Liver (tissue), 9 donors: ENCODE data around the gene TIAM2. TPM values are rescaled to one million over a fixed set of nuclear protein-coding genes. Genes with fewer than 3 reads are reported as not detected.

Experiments used
- DNase-seq: peaks from one replicate; pipeline ENCODE4 v3.0.0-alpha.2; 2017; ENCODE audit warnings: low spot score
- H3K27ac ChIP-seq, 2 donors: one replicate each; pipeline ENCODE4 v1.7.0; 2013; ENCODE audit warnings: inconsistent platforms in 2 of 2, low read length in 2 of 2, control low read depth in 1 of 2, low read depth in 1 of 2, mild to moderate bottlenecking in 1 of 2
- H3K27me3 ChIP-seq, 4 donors: one replicate each; pipeline versions ENCODE4 v1.6.1 to v1.7.0; 2013; ENCODE audit warnings: low read length in 3 of 4, inconsistent platforms in 1 of 4, mild to moderate bottlenecking in 1 of 4, moderate library complexity in 1 of 4; ENCODE audit not compliant: control insufficient read depth in 4 of 4, insufficient read depth in 4 of 4
- H3K36me3 ChIP-seq, 4 donors: one replicate each; pipeline versions ENCODE4 v1.6.1 to v1.7.0; 2013; ENCODE audit warnings: low read length in 3 of 4, mild to moderate bottlenecking in 3 of 4, low read depth in 1 of 4, moderate library complexity in 1 of 4; ENCODE audit not compliant: control insufficient read depth in 4 of 4, insufficient read depth in 3 of 4
- H3K4me1 ChIP-seq, 4 donors: one replicate each; pipeline versions ENCODE4 v1.6.1 to v1.7.0; 2013; ENCODE audit warnings: low read length in 3 of 4, mild to moderate bottlenecking in 3 of 4, moderate library complexity in 1 of 4; ENCODE audit not compliant: control insufficient read depth in 4 of 4, insufficient read depth in 4 of 4
- H3K4me3 ChIP-seq, 3 donors: one replicate each; pipeline versions ENCODE4 v1.6.1 to v1.7.0; 2013; ENCODE audit warnings: low read length in 3 of 3, control low read depth in 1 of 3, low read depth in 1 of 3, mild to moderate bottlenecking in 1 of 3
- H3K9ac ChIP-seq, 2 donors: one replicate each; pipeline ENCODE4 v1.7.0; 2013; ENCODE audit warnings: low read length in 2 of 2, mild to moderate bottlenecking in 2 of 2, moderate library complexity in 2 of 2, control low read depth in 1 of 2, low read depth in 1 of 2
- H3K9me3 ChIP-seq, 4 donors: one replicate each; pipeline versions ENCODE4 v1.6.1 to v1.7.0; 2013; ENCODE audit warnings: low read length in 3 of 4; ENCODE audit not compliant: control insufficient read depth in 4 of 4
- ATF3 ChIP-seq: IDR thresholded peaks from 2 replicates; pipeline ENCODE4 v1.6.1; 2016; ENCODE audit warnings: antibody characterized with exemption
- CTCF ChIP-seq: fragments of 150-350 bp; IDR thresholded peaks from 2 replicates; pipeline ENCODE4 v1.5.1; 2017; ENCODE audit warnings: improper control_type of control experiment, low read depth, low read length; ENCODE audit not compliant: missing input control
- GABPA ChIP-seq, 2 donors: IDR thresholded peaks in 1 of 2; conservative IDR thresholded peaks in 1 of 2; 2 replicates each; pipeline ENCODE4 v1.6.1; 2016; ENCODE audit warnings: antibody characterized with exemption in 2 of 2, mild to moderate bottlenecking in 1 of 2, moderate library complexity in 1 of 2
- HNF4G ChIP-seq: IDR thresholded peaks from 2 replicates; pipeline ENCODE4 v1.6.1; 2016; ENCODE audit warnings: antibody characterized with exemption
- JUND ChIP-seq, 2 donors: IDR thresholded peaks; 2 replicates each; pipeline ENCODE4 v1.6.1; 2016; ENCODE audit warnings: antibody characterized with exemption in 2 of 2
- NR2F2 ChIP-seq: IDR thresholded peaks from 2 replicates; pipeline ENCODE4 v1.6.1; 2016; ENCODE audit warnings: antibody characterized with exemption
- REST ChIP-seq: IDR thresholded peaks from 2 replicates; pipeline ENCODE4 v1.6.1; 2016; ENCODE audit warnings: antibody characterized with exemption, mild to moderate bottlenecking
- RXRA ChIP-seq, 2 donors: IDR thresholded peaks; 2 replicates each; pipeline ENCODE4 v1.6.1; 2017 to 2018; ENCODE audit warnings: antibody characterized with exemption in 2 of 2, mild to moderate bottlenecking in 1 of 2
- ZBTB33 ChIP-seq: IDR thresholded peaks from 2 replicates; pipeline ENCODE4 v1.6.1; 2016; ENCODE audit warnings: antibody characterized with exemption
- WGBS: extraction: QIAGEN DNeasy Blood & Tissue Kit; methylation state at CpG from one replicate; pipeline ENCODE4 v1.1.7; 2013; 5-methylcytosine and 5-hydroxymethylcytosine counted together
- polyA plus RNA-seq, 2 donors: library from polyadenylated mRNA; stranded (reverse) in 1 of 2; unstranded in 1 of 2; fragments of 200-250 nt in 1 of 2; fragments of >200 nt in 1 of 2; fragmentation: Nextera tagmentation in 1 of 2; extraction: Ambion mirVana in 1 of 2; gene quantifications; one replicate each; pipeline versions ENCODE4 v1.2.1 to v1.2.3, GENCODE V29; 2013 to 2015
- total RNA-seq, 2 donors: library from RNA; depleted of rRNA; stranded (reverse); fragments of >200 nt; gene quantifications; one replicate each; pipeline ENCODE4 v1.2.3, GENCODE V29; 2014
- donor health status: healthy.
- donor health status: healthy.
- donor health status: healthy.
- donor health status: healthy.
- donor health status: healthy.

The TIAM2 gene
- total and polyA plus RNA-seq, 4 donors = 0.62 to 3.7 (median 2.4) TPM

GRCh38 chr6:155246825-155247224 lies 251.7 kb downstream of the TIAM2 start (continued):
- no peak for TF ChIP-seq REST
- TF ChIP-seq NR2F2 = no peak
- TF ChIP-seq RXRA (IDR thresholded peaks at IDR 0.05) = no peak

- DNase-seq = no peak
- Histone ChIP-seq H3K9ac (no peak overlapping the region), H3K4me3 (no peak overlapping the region), H3K27me3 (no peaks in the 10 kb centered on the region), H3K4me1 (no peaks in the 10 kb centered on the region), H3K27ac (no peak overlapping the region), H3K36me3 (peaks cover 0 to 7% (median under 1%) of the 10 kb centered on the region in 4 donors), H3K9me3 (no peaks in the 10 kb centered on the region)
- 96% methylated on average over 5 of the region's 5 CpGs for WGBS
- TF ChIP-seq NR2F2 (no peak), ATF3 (no peak), RXRA (IDR thresholded peaks at IDR 0.05) (no peak), CTCF (no peak), HNF4G (no peak), ZBTB33 (no peak), JUND (IDR thresholded peaks at IDR 0.05) (no peak), GABPA (IDR thresholded peaks at IDR 0.05 in 1 of 2, conservative IDR thresholded peaks at IDR 0.05 in 1 of 2) (no peak), REST (no peak)
These were observed 252.5 kb downstream of the TIAM2 start for GRCh38 chr6:155247618-155248007.
